Stomach (tissue), 9 donors: ENCODE results near the gene PSMD9. TPM values are rescaled to one million over a fixed set of nuclear protein-coding genes. Genes with fewer than 3 reads are reported as not detected.
"Not testable (repeated sequence)": the region's sequence is repeated elsewhere in the genome, so short reads cannot be mapped to it uniquely, and the experiment has no call there.

ENCODE experiments used
- DNase-seq, 2 donors: peaks; one replicate each; pipeline versions ENCODE4 v3.0.0 to v3.0.0-alpha.2; 2013 to 2019
- H3K27ac ChIP-seq, 5 donors: fragments of 200-600 bp in 4 of 5; sonication (generic) in 4 of 5; one replicate each; pipeline ENCODE4 v1.5.1; 2013 to 2019; ENCODE audit warnings: mild to moderate bottlenecking in 1 of 5, moderate library complexity in 1 of 5
- H3K27me3 ChIP-seq, 3 donors: fragments of 200-600 bp; sonication (generic); one replicate each; pipeline ENCODE4 v1.5.1; 2017 to 2019; ENCODE audit warnings: mixed run types in 1 of 3
- H3K36me3 ChIP-seq, 4 donors: fragments of 200-600 bp; sonication (generic); 1 replicate in 3 of 4; 2 replicates in 1 of 4; pipeline ENCODE4 v1.5.1; 2016 to 2019
- H3K4me1 ChIP-seq, 4 donors: fragments of 200-600 bp; sonication (generic); one replicate each; pipeline ENCODE4 v1.5.1; 2016 to 2019
- H3K4me3 ChIP-seq, 4 donors: fragments of 200-600 bp; sonication (generic) in 3 of 4; one replicate each; pipeline ENCODE4 v1.5.1; 2016 to 2019; ENCODE audit warnings: mild to moderate bottlenecking in 1 of 4
- H3K9me3 ChIP-seq, 4 donors: fragments of 200-600 bp; sonication (generic); one replicate each; pipeline ENCODE4 v1.5.1; 2016 to 2019
- CTCF ChIP-seq, 7 experiments: fragments of 450-650 bp in 4 of 7; fragments of 200-600 bp in 3 of 7; sonication (generic) in 3 of 7; IDR thresholded peaks; one replicate each; pipeline ENCODE4 v1.5.1; 2016 to 2019; ENCODE audit warnings: antibody characterized with exemption in 7 of 7, control low read depth in 2 of 7, mild to moderate bottlenecking in 1 of 7
- EP300 ChIP-seq: sonication (generic); formaldehyde crosslinking; IDR thresholded peaks from one replicate; pipeline ENCODE4 v1.6.1; 2017; ENCODE audit warnings: antibody characterized with exemption
- POLR2A ChIP-seq, 4 donors: fragments of 450-650 bp; IDR thresholded peaks; one replicate each; pipeline ENCODE4 v1.6.1; 2016; ENCODE audit warnings: antibody characterized with exemption in 4 of 4, control low read depth in 2 of 4, mild to moderate bottlenecking in 1 of 4, moderate library complexity in 1 of 4
- POLR2AphosphoS5 ChIP-seq, 3 donors: sonication (generic); formaldehyde crosslinking; IDR thresholded peaks; one replicate each; pipeline ENCODE4 v1.6.1; 2016; ENCODE audit warnings: antibody characterized with exemption in 3 of 3
- WGBS, 5 donors: extraction: QIAGEN DNeasy Blood & Tissue Kit in 3 of 5; methylation state at CpG; one replicate each; pipeline versions ENCODE4 v1.1.5 to v1.1.7; 2013 to 2018; 5-methylcytosine and 5-hydroxymethylcytosine counted together
- intact Hi-C: fragments of 100-400 bp; cut with DNase I; formaldehyde crosslinking; loops from one replicate; pipeline ENCODE4 v1.15.1; 2023; ENCODE audit warnings: low total_unique reads
- polyA plus RNA-seq, 3 donors: library from polyadenylated mRNA; stranded (reverse); fragments of 200-250 nt; gene quantifications; one replicate each; pipeline ENCODE4 v1.2.3, GENCODE V29; 2013
- total RNA-seq, 5 donors: library from RNA; depleted of rRNA; stranded (reverse); fragments of >200 nt; gene quantifications; one replicate each; pipeline versions ENCODE4 v1.1.0 to v1.2.3, GENCODE V29; 2014 to 2016
- donor health status: healthy with polysubstance abuse.
- donor health status: Bipolar disorder and iron deficiency.
- donor health status: healthy.

PSMD9 gene
- total and polyA plus RNA-seq, 8 donors, result 2.9 to 97.3 (median 30.6) TPM

GRCh38 chr12:121927813-121928212, 39.2 kb downstream of the PSMD9 start:
- WGBS, 5 donors, result 66 to 77% (median 69%) methylated on average over 5 of the region's 5 CpGs
- no peaks in the 10 kb centered on the region for H3K36me3 ChIP-seq
- H3K27me3 ChIP-seq, result no peaks in the 10 kb centered on the region
- intact Hi-C loops, result no loop called here
- no peak for TF ChIP-seq EP300
- TF ChIP-seq POLR2AphosphoS5 (IDR thresholded peaks at IDR 0.05), result no peak
- no peak for TF ChIP-seq CTCF (IDR thresholded peaks at IDR 0.05)
- TF ChIP-seq POLR2A (IDR thresholded peaks at IDR 0.05), result no peak
- peaks cover 0 to 14% (median 0%) of the 10 kb centered on the region in 4 donors for H3K4me1 ChIP-seq
- no peaks in the 10 kb centered on the region for H3K9me3 ChIP-seq
- DNase-seq, result no peak
- no peak overlapping the region for H3K4me3 ChIP-seq
- no peak overlapping the region for H3K27ac ChIP-seq

- H3K27me3 ChIP-seq, DNase-seq, H3K9me3 ChIP-seq, H3K27ac ChIP-seq, H3K36me3 ChIP-seq, H3K4me1 ChIP-seq, intact Hi-C loops, H3K4me3 ChIP-seq: not testable (repeated sequence)
- 94 to 98% (median 95%) methylated on average over 7 of the region's 7 CpGs for WGBS, 5 donors
These were observed 41.0 kb downstream of the PSMD9 start for GRCh38 chr12:121929545-121929944.

- Histone ChIP-seq H3K27me3 (no peaks in the 10 kb centered on the region), H3K27ac (no peak overlapping the region), H3K9me3 (no peaks in the 10 kb centered on the region), H3K36me3 (no peaks in the 10 kb centered on the region), H3K4me1 (no peaks in the 10 kb centered on the region), H3K4me3 (no peak overlapping the region)
- intact Hi-C loops, result no loop called here
- DNase-seq, result no peak
- no peak for TF ChIP-seq POLR2AphosphoS5 (IDR thresholded peaks at IDR 0.05)
- TF ChIP-seq CTCF (IDR thresholded peaks at IDR 0.05), result no peak
- no peak for TF ChIP-seq POLR2A (IDR thresholded peaks at IDR 0.05)
- TF ChIP-seq EP300, result no peak
- WGBS, 5 donors, result 80 to 87% (median 83%) methylated on average over 4 of the region's 4 CpGs
These were observed 42.3 kb downstream of the PSMD9 start for GRCh38 chr12:121930862-121931261.

- TF ChIP-seq CTCF (IDR thresholded peaks at IDR 0.05) (no peak), EP300 (no peak), POLR2A (IDR thresholded peaks at IDR 0.05) (no peak), POLR2AphosphoS5 (IDR thresholded peaks at IDR 0.05) (no peak)
- Histone ChIP-seq H3K27me3 (no peaks in the 10 kb centered on the region), H3K4me1 (no peaks in the 10 kb centered on the region), H3K4me3 (no peak overlapping the region), H3K36me3 (peaks cover 0 to 5% (median 2%) of the 10 kb centered on the region in 4 donors), H3K9me3 (no peaks in the 10 kb centered on the region), H3K27ac (no peak overlapping the region)
- 88 to 98% (median 95%) methylated on average over 3 of the region's 3 CpGs for WGBS, 5 donors
- intact Hi-C loops, result no loop called here
- no peak for DNase-seq
These were observed 43.6 kb downstream of the PSMD9 start for GRCh38 chr12:121932176-121932536.

GRCh38 chr12:121932914-121933521, 44.4 kb downstream of the PSMD9 start:
- WGBS, 5 donors, result 91 to 95% (median 94%) methylated on average over 4 of the region's 4 CpGs
- H3K36me3 ChIP-seq, result peaks cover 0 to 14% (median 3%) of the 10 kb centered on the region in 4 donors
- no peak for DNase-seq
- TF ChIP-seq POLR2AphosphoS5 (IDR thresholded peaks at IDR 0.05), result no peak
- intact Hi-C loops, result no loop called here
- H3K4me1 ChIP-seq, result no peaks in the 10 kb centered on the region
- H3K4me3 ChIP-seq, result no peak overlapping the region
- H3K9me3 ChIP-seq, result no peaks in the 10 kb centered on the region
- H3K27me3 ChIP-seq, result no peaks in the 10 kb centered on the region
- no peak overlapping the region for H3K27ac ChIP-seq
